HUES64 (cell line): ENCODE data around the gene USF1.

Experiments
- H3K27ac ChIP-seq: 2 replicates; pipeline ENCODE4 v1.7.0; 2013; ENCODE audit warnings: low read depth, low read length, inconsistent platforms
- H3K27me3 ChIP-seq: 2 replicates; pipeline ENCODE4 v1.6.1; 2013; ENCODE audit warnings: mild to moderate bottlenecking, low read length; ENCODE audit not compliant: insufficient read depth
- H3K36me3 ChIP-seq: 2 replicates; pipeline ENCODE4 v1.6.1; 2013; ENCODE audit warnings: mild to moderate bottlenecking, low read length; ENCODE audit not compliant: insufficient read depth
- H3K4me1 ChIP-seq: 2 replicates; pipeline ENCODE4 v1.6.1; 2013; ENCODE audit warnings: mild to moderate bottlenecking, low read length, moderate library complexity; ENCODE audit not compliant: insufficient read depth
- H3K4me3 ChIP-seq: 2 replicates; pipeline ENCODE4 v1.5.1; 2013; ENCODE audit warnings: mild to moderate bottlenecking, low read length, moderate library complexity
- H3K9ac ChIP-seq: 2 replicates; pipeline ENCODE4 v1.6.1; 2013; ENCODE audit warnings: mild to moderate bottlenecking, low read depth, low read length
- H3K9me3 ChIP-seq: 2 replicates; pipeline ENCODE4 v1.6.1; 2013; ENCODE audit warnings: low read depth, low read length; ENCODE audit not compliant: insufficient read depth
- WGBS: fragments of 150-250, 120-280 bp; methylation state at CpG from one replicate; pipeline ENCODE4 v1.1.7; 2013; ENCODE audit warnings: missing lambda C conversion rate; 5-methylcytosine and 5-hydroxymethylcytosine counted together

USF1 gene

DNA sequence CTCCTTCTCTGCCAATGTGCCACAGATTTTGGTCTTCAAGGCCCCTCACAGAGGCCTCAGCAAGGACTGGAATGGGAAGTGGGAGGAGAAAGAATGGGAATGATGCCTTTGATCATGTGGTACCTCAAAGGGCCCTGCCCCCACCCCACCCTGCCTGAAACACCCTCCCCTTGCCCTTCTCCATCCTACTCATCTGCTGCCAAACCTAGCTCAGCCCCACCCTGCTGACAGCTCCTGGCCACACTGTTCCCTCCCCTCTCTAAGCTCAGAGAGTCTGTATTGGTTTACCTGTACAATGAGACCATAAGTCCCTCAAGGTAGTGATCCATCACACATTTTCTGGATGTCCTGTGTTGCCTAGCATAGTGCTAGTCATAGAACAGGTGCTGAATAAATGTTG, 30.6 kb upstream of the USF1 start:
- Histone ChIP-seq H3K36me3 (no peaks in the 10 kb centered on the region), H3K9me3 (no peaks in the 10 kb centered on the region), H3K4me3 (no peak overlapping the region), H3K27ac (no peak overlapping the region), H3K4me1 (no peaks in the 10 kb centered on the region), H3K9ac (no peak overlapping the region), H3K27me3 (no peaks in the 10 kb centered on the region)

DNA sequence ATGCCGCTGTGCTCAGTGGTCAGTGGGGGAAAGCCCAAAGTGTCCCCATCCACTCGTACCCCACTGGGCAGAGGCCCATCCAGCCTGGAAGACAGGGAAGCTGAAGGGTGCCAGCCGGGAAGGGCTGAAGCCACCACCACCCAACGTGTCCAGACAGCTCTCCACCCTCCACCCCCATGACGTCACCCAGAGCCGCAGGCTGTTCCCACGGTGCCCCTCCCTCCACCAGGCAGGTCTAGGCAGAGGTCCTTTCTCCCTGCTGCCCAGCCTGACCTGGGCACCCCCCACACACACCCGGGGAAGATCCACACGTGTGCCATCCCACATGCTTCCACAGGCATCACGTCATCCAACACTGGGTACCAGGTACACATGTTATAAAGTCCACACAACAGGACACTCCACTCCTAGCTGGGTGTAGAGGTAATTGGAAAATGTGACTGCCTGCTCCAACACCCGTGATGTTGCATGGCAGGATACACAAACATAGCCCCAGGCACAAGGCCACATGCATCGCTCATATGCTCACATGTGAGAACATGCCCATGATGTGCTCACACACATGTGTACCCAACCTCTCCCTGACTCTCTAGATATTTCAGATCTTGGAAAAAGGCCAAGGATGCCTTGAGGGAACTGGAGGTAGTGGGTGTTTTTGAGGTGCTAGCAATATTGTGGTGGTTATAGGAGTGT, 29.0 kb upstream of the USF1 start:
- WGBS: 87% methylated on average over 12 of the region's 12 CpGs
- H3K27ac ChIP-seq: no peak overlapping the region
- H3K4me3 ChIP-seq: no peak overlapping the region
- H3K9ac ChIP-seq: no peak overlapping the region
- no peaks in the 10 kb centered on the region for H3K4me1 ChIP-seq
- no peaks in the 10 kb centered on the region for H3K27me3 ChIP-seq
- no peaks in the 10 kb centered on the region for H3K9me3 ChIP-seq
- no peaks in the 10 kb centered on the region for H3K36me3 ChIP-seq

DNA sequence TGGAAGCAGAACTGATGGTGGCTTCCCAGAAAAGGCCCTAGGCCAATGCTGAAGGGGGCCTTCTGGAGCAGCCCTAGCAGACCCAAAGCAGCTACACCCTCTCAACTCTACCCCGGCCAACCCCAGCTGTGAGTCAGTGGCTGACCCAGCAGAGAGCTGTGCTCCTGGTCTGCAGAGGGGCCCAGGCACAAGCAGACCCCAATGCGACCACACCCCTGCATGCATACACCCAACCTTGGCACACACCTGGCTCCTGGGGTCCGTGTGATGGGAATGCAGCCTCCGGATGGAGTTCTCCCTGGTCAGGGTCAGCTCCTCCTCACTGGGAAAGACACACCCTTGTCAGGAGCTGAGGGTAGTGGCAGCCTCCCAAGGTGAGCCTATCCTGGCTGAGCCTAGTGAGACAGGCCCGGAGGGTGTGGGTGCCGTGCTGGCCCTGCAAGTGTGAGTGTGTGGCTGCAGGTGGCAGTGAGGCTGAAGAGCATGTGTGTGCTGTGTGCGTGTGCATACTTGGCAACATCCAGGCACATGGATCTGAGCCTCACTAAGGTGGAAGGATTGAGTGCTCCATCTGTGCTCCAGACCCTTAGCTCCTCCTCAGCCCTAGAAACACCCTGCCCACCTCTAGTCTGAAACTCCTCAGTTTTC, 27.8 kb upstream of the USF1 start:
- 72% methylated on average over 7 of the region's 7 CpGs for WGBS
- Histone ChIP-seq H3K27ac (no peak overlapping the region), H3K9me3 (no peaks in the 10 kb centered on the region), H3K9ac (no peak overlapping the region), H3K27me3 (no peaks in the 10 kb centered on the region), H3K36me3 (no peaks in the 10 kb centered on the region), H3K4me1 (no peaks in the 10 kb centered on the region), H3K4me3 (no peak overlapping the region)

DNA sequence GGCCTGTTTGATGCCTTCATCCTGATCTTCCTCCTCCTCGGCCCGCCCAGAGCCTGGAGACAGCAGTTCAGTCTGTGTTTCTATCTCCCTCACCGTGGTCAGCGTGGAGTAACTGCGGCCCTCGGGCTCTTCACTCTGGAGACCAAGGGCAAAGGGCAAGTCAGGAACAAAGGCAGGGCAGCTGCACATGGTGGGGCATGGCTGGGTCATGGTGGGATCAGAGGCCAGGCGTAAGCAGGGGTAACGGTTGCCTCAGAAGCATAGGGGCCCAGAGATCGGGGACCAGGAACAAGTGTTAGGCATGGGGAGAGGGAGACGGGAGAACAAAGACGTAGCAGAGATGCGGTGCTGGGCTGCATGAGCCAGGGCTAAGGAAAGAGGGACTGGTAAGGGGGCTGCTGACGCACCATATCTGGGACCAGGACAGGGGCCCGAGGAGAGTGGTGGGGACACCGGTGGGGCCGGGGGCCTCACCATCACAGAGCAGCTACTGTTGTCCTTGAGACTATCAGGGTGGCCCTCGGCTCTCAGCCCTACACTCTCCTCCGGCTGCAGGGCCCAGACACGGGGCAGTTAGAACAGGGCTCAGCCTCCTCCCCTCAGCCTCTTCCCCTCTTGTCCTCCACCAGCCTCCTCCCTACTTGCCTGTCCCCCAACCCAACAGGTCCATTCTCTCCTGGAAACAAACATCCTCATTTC, 27.1 kb upstream of the USF1 start:
- H3K9ac ChIP-seq: no peak overlapping the region
- H3K27me3 ChIP-seq: no peaks in the 10 kb centered on the region
- H3K9me3 ChIP-seq: no peaks in the 10 kb centered on the region
- H3K36me3 ChIP-seq: no peaks in the 10 kb centered on the region
- H3K4me1 ChIP-seq: no peaks in the 10 kb centered on the region
- no peak overlapping the region for H3K4me3 ChIP-seq
- no peak overlapping the region for H3K27ac ChIP-seq
- WGBS: 94% methylated on average over 19 of the region's 19 CpGs

DNA sequence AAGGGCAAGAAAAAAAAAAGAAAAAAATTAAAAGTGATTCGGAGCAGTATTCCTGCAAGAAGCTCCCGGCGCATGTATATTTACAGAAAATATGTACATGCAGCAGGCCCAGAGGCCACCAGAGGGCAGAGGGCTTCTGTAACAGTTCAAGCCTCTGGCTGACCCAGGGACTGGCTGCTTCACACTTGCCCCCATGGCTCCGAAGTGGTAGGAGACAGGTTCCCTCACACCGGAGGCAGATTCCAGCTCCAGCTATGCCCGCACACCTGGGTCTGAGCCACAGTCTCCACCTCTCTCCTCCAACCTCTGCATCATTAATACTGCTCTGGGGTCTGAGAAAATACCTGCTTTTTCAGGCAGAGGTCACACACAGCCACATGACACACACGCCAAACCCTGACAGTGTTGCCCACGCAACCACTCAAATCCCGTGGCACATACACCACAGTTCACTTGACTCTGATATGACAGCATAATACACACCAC, 26.2 kb upstream of the USF1 start:
- WGBS: 78% methylated on average over 9 of the region's 9 CpGs
- H3K27me3 ChIP-seq: no peaks in the 10 kb centered on the region; the same call in 1 of the 2 replicates
- H3K9ac ChIP-seq: no peak overlapping the region
- no peaks in the 10 kb centered on the region for H3K4me1 ChIP-seq
- no peak overlapping the region for H3K27ac ChIP-seq
- H3K4me3 ChIP-seq: no peak overlapping the region
- no peaks in the 10 kb centered on the region for H3K9me3 ChIP-seq
- H3K36me3 ChIP-seq: no peaks in the 10 kb centered on the region

DNA sequence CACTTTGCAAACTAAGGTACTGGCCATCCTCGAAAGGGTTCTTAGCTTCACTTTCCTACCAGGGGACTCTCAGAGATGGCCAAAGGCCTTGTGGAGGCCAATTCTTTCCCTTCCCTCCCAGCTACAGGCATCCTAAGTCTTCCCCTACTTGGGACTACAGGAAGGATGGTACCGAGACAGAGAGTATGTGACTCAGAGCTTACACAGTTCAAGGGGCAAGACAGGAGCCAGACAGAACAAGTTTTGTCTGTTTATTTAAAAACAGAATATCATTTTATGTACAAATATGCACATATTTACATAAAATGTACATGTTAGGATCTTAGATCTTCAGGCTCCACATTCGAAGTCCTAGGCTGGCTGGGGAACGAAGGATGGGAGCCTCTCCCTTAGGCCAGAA, 25.0 kb upstream of the USF1 start:
- H3K9me3 ChIP-seq: no peaks in the 10 kb centered on the region
- no peaks in the 10 kb centered on the region for H3K36me3 ChIP-seq
- H3K4me1 ChIP-seq: no peaks in the 10 kb centered on the region
- no peaks in the 10 kb centered on the region; the same call in 1 of the 2 replicates for H3K27me3 ChIP-seq
- WGBS: 94% methylated on average over 4 of the region's 4 CpGs
- no peak overlapping the region for H3K9ac ChIP-seq
- no peak overlapping the region for H3K4me3 ChIP-seq
- no peak overlapping the region for H3K27ac ChIP-seq

DNA sequence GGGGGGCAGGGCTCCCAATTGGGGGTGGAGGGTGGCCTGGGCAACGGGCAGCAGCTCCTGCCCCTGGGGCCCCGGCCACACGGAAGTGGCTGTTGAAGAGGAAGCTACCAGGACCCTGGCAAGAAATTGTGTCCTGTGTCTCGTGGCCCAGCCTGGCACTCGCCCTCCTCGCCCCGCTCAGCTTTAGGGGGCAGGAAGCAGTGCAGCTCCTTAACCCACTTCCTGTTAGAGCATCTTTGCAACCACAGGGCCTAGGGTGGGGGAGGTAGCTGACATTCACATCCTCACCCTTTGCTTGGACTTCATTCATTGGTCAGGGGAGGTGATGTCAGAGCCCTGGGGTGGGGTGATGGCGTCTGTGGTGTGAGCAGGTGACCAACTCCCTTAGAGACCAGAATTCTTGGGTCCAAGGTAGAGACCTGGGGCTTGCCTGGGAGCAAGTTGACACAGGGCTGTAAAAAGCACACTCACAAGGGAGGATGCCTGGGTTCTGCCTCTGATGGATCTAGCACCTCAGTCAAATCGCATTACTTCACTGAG, 24.0 kb upstream of the USF1 start, which contains the start of gene ARHGAP30:
ARHGAP30 (minus strand) TSS at position 161 of the 540 bp plus-strand sequence. CDS start 267 bp downstream, outside the sequence.
- H3K4me1 ChIP-seq: no peaks in the 10 kb centered on the region
- WGBS: 87% methylated on average over 9 of the region's 9 CpGs
- no peaks in the 10 kb centered on the region; the same call in 1 of the 2 replicates for H3K27me3 ChIP-seq
- H3K9me3 ChIP-seq: no peaks in the 10 kb centered on the region
- no peak within 1 kb of the TSS for H3K27ac ChIP-seq
- H3K36me3 ChIP-seq: no peaks in the 10 kb centered on the region
- no peak within 1 kb of the TSS for H3K9ac ChIP-seq
- H3K4me3 ChIP-seq: no peak within 1 kb of the TSS

DNA sequence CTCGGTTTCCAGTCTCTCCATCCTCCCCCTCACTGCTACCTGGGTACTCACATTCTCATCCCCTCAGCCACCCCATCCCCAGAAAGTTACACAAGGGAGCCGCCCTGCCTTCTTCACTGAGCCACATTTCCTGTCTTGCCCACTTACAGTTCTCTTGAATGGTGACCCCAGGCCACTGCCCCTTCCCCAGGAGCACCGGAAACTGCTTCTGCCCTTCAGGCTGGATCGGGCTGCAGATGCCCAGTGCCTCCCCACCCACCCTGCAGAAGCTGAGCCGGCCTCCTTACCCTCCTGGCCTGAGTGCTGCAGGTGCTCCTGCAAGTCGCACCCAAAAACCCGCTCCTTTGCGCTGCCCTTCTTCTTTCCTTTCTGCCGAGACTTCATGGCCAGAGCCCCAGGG, 23.5 kb upstream of the USF1 start:
- Histone ChIP-seq H3K9ac (no peak overlapping the region), H3K4me1 (peaks cover under 1% of the 10 kb centered on the region; the same call in 1 of the 2 replicates), H3K9me3 (no peaks in the 10 kb centered on the region), H3K27me3 (no peaks in the 10 kb centered on the region; the same call in 1 of the 2 replicates), H3K4me3 (no peak overlapping the region), H3K27ac (no peak overlapping the region), H3K36me3 (no peaks in the 10 kb centered on the region)
- 86% methylated on average over 9 of the region's 9 CpGs for WGBS

DNA sequence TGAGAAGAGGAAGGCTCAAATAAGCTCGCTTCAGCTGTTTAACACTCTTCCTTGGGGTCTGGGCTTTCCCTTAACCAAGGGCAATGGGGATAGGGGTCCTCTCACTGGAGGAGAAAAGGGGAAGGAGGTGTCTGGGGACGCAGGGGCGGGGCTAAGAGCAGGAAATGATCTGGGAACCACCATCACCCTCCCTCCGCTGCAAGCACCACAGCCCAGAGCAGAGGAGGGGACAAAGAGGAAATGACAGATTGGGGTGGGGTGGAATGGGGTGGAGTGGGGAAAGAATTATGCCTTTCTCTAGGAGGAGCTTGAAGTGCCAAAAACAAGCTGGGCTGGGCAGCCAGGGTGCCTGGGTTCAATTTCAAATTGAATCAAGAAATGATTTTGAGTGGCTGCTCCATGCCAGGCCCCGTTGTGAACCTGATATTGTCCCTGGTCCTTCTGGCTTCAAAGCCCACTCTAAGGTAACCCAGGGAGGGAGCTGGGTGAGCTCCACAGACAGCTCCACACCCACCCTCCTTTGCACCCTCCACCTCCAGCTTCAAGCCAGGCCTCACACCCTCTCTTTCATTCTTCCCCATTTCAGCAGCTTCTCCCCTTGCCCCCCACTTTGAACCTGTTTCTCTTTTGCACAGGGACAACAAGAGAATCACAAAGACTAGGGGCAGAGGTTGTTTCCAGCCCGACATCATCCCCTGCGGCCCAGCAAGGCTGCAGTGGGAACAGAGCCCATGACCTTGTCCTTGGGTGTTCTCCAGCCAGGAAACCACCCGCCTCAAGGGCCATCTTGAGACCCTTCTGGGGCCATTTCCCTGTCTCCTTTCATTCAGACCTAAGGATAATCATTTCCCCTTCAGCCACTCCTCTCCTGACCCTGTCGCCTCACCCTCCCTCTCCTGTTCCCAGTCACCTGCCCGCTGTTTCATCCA, 22.8 kb upstream of the USF1 start:
- no peaks in the 10 kb centered on the region for H3K9me3 ChIP-seq
- no peak overlapping the region for H3K27ac ChIP-seq
- no peak overlapping the region for H3K9ac ChIP-seq
- H3K4me3 ChIP-seq: no peak overlapping the region
- no peaks in the 10 kb centered on the region; the same call in 1 of the 2 replicates for H3K27me3 ChIP-seq
- H3K36me3 ChIP-seq: no peaks in the 10 kb centered on the region
- 91% methylated on average over 10 of the region's 10 CpGs for WGBS
- H3K4me1 ChIP-seq: peaks cover 5% of the 10 kb centered on the region; the same call in 1 of the 2 replicates

DNA sequence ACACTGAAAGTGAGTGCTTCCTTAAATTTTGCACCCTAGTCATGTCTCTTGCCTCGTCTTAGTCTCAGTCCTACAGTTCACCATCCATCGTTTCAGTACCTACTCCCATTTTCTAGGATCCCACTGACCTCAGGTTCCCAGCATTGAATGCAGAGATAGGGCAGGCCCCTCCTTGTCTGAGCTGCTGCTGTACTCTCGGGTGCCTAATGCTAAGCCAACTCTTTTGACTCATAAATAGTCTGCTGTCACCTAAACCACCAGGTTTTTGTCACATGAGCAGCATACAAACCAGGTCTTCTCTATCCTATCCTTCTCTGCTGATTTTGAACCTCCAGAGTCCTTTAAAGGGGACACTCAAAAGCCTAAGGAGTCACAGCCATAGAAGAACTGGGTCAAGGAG, 20.9 kb upstream of the USF1 start:
- Histone ChIP-seq H3K4me3 (no peak overlapping the region), H3K27ac (no peak overlapping the region), H3K9me3 (no peaks in the 10 kb centered on the region), H3K9ac (no peak overlapping the region), H3K36me3 (no peaks in the 10 kb centered on the region), H3K4me1 (peaks cover 5% of the 10 kb centered on the region; the same call in 1 of the 2 replicates), H3K27me3 (no peaks in the 10 kb centered on the region; the same call in 1 of the 2 replicates)
- 87% methylated on average over 3 of the region's 3 CpGs for WGBS
